Karpas-422 (cell line): Measurements from ENCODE around the gene DGKD. TPM values are rescaled to one million over a fixed set of nuclear protein-coding genes. Genes with fewer than 3 reads are reported as not detected.
A peak's percentile ranks its signal among the peaks of the same experiment; 100 is the strongest.

ENCODE experiments used
- DNase-seq: peaks from one replicate; pipeline ENCODE4 v3.0.0-alpha.2; 2015
- H2AFZ ChIP-seq: fragments of 200-600 bp; sonication (generic); 2 replicates; pipeline ENCODE4 v1.6.1; 2014; ENCODE audit warnings: antibody characterized with exemption, low read length, mixed read lengths
- H3K27ac ChIP-seq: fragments of 200-600 bp; sonication (generic); 2 replicates; pipeline ENCODE4 v1.5.1; 2014; ENCODE audit warnings: mild to moderate bottlenecking, low read length, moderate library complexity
- H3K27me3 ChIP-seq: fragments of 200-600 bp; sonication (generic); 2 replicates; pipeline ENCODE4 v1.6.1; 2014; ENCODE audit warnings: low read length, mixed read lengths
- H3K36me3 ChIP-seq: fragments of 200-600 bp; sonication (generic); 2 replicates; pipeline ENCODE4 v1.6.1; 2014; ENCODE audit warnings: low read length, mixed read lengths; ENCODE audit not compliant: insufficient read depth
- H3K4me1 ChIP-seq: fragments of 200-600 bp; sonication (generic); 2 replicates; pipeline ENCODE4 v1.6.1; 2014; ENCODE audit warnings: mild to moderate bottlenecking, low read length, mixed read lengths
- H3K4me2 ChIP-seq: fragments of 200-600 bp; sonication (generic); 2 replicates; pipeline ENCODE4 v1.6.1; 2014; ENCODE audit warnings: low read length, low read depth, mild to moderate bottlenecking; ENCODE audit not compliant: poor library complexity, severe bottlenecking
- H3K4me3 ChIP-seq: fragments of 200-600 bp; sonication (generic); 2 replicates; pipeline ENCODE4 v1.5.1; 2014; ENCODE audit warnings: mild to moderate bottlenecking, antibody characterized with exemption, low read length, mixed read lengths
- H3K79me2 ChIP-seq: fragments of 200-600 bp; sonication (generic); 2 replicates; pipeline ENCODE4 v1.6.1; 2014; ENCODE audit warnings: mild to moderate bottlenecking, low read length, mixed read lengths
- H3K9ac ChIP-seq: fragments of 200-600 bp; sonication (generic); 2 replicates; pipeline ENCODE4 v1.6.0; 2014; ENCODE audit warnings: low read length
- H3K9me2 ChIP-seq: fragments of 200-600 bp; sonication (generic), shearing (Covaris generic); replicated peaks from 2 replicates; pipeline ENCODE4 v1.6.0; 2014; ENCODE audit warnings: mild to moderate bottlenecking, low read length, moderate library complexity; ENCODE audit not compliant: insufficient read depth
- H3K9me3 ChIP-seq: fragments of 300-700, 200-600 bp; sonication (generic); 2 replicates; pipeline ENCODE4 v1.6.1; 2014; ENCODE audit warnings: low read length, mixed read lengths
- H4K20me1 ChIP-seq: fragments of 200-600 bp; sonication (generic); 2 replicates; pipeline ENCODE4 v1.6.1; 2014; ENCODE audit warnings: mild to moderate bottlenecking, antibody characterized with exemption, low read length, low read depth; ENCODE audit not compliant: insufficient read depth
- small RNA-seq: library from RNA; depleted of rRNA; stranded (forward); fragments of <200 nt; gene quantifications from one replicate; pipeline ENCODE3, GENCODE V24; 2014
- total RNA-seq: library from RNA; depleted of rRNA; stranded (reverse); fragments of >200 nt; shearing (Covaris generic); gene quantifications from 2 replicates; pipeline ENCODE4 v1.2.3, GENCODE V29; 2014; ENCODE audit warnings: low replicate concordance; rRNA removed

The DGKD gene
- total RNA-seq, 1 experiment from 2014 or later, result 10.2 TPM

GRCh38 chr2:233519787-233520611 lies 165.7 kb downstream of the DGKD start:
- Histone ChIP-seq H3K27ac (peak overlapping the region; percentile 67), H2AFZ (0 out of 2 replicates have a peak overlapping the region, but pooled peaks have one; percentile 11)

More at GRCh38 chr2:233519787-233520611, 165.7 kb downstream of the DGKD start:
- no peaks in the 10 kb centered on the region for H3K9me2 ChIP-seq
- no peak overlapping the region for H3K4me3 ChIP-seq
- peaks cover 19% of the 10 kb centered on the region for H3K4me1 ChIP-seq
- no peaks in the 10 kb centered on the region for H3K79me2 ChIP-seq
- no peaks in the 10 kb centered on the region for H3K36me3 ChIP-seq
- no peak overlapping the region for H3K9ac ChIP-seq
- H3K4me2 ChIP-seq, result peak overlapping the region; percentile 18
- H3K27me3 ChIP-seq, result no peaks in the 10 kb centered on the region
- no peak for DNase-seq
- H4K20me1 ChIP-seq, result no peaks in the 10 kb centered on the region
- H3K9me3 ChIP-seq, result no peaks in the 10 kb centered on the region

Small RNA genes lying within 50 kb of the gene (small RNA-seq; reads per million reads assigned to genes)
- not detected for gene RF00019

Other genes with a start within 250 kb of the DGKD start
- gene ATG16L1, start 102.8 kb upstream of the DGKD start, total RNA-seq, result 18.2 and 20.2 TPM in 2 replicates
- not detected in 2 replicates for gene SAG, start 46.7 kb upstream of the DGKD start, total RNA-seq
- 7.9 and 9.5 TPM in 2 replicates for gene USP40, start 212.3 kb downstream of the DGKD start, total RNA-seq